ENCODE measurements around the gene FYB2. TPM values are rescaled to one million over a fixed set of nuclear protein-coding genes. Genes with fewer than 3 reads are reported as not detected.

Gene FYB2
- total and polyA plus RNA-seq, 10 of the 15 experiments (the other 5 are each of a cell fraction or from before 2014, with no cell fraction given) = 0.04 to 0.16 (median 0.05) TPM; not detected in 4

DNA sequence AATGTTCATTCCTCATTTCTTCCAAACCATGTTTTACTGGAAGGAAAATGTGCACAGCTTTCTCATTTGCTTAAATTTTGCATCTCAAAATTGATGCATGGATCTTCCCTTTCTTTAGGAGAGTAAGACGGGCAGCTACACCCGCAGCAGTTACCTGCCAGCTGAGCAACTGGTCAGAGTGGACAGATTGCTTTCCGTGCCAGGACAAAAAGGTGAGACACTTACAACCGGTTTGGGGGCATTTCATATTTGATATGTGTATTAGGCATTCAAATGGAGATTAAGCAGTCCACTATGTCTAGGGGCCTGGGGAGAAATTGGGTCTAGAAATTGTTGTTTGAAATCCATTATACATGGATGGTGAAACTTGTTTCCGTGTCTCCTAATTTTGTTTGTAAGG, 48.3 kb upstream of the FYB2 start:
- Histone ChIP-seq H3K27me3 (replicated peaks in 1 of 2; ENCODE audit: control insufficient read depth in 2 of 2, insufficient read depth in 2 of 2, low read length in 1 of 2) (no peaks in the 10 kb centered on the region; a peak in 1 of 4 replicates), H3K4me3 (no peak overlapping the region), H2AFZ (ENCODE audit: control insufficient read depth, low read depth, low read length) (no peak overlapping the region), H3K9me3 (replicated peaks; ENCODE audit: control insufficient read depth, insufficient read depth, low read length) (no peaks in the 10 kb centered on the region), H3K4me1 (ENCODE audit: control insufficient read depth, insufficient read depth, low read length) (no peaks in the 10 kb centered on the region), H3K27ac (ENCODE audit: control insufficient read depth, insufficient read depth) (no peak overlapping the region), H4K20me1 (ENCODE audit: control insufficient read depth, insufficient read depth) (no peaks in the 10 kb centered on the region), H3K4me2 (ENCODE audit: control insufficient read depth, insufficient read depth) (no peak overlapping the region), H3K36me3 (ENCODE audit: control insufficient read depth in 2 of 2, insufficient read depth in 2 of 2, low read length in 1 of 2) (no peaks in the 10 kb centered on the region), H3K79me2 (ENCODE audit: control insufficient read depth, insufficient read depth, low read length) (no peaks in the 10 kb centered on the region), H3K9ac (ENCODE audit: control insufficient read depth, insufficient read depth, low read length) (no peak overlapping the region)
- FAIRE-seq (no peak), DNase-seq (ENCODE audit: low read depth, low spot score) (no peak), ATAC-seq (no peak)
- TF ChIP-seq POLR2A (IDR thresholded peaks at IDR 0.05; ENCODE audit: low read depth, low read length) = no peak
- TF ChIP-seq, protein P1, sequence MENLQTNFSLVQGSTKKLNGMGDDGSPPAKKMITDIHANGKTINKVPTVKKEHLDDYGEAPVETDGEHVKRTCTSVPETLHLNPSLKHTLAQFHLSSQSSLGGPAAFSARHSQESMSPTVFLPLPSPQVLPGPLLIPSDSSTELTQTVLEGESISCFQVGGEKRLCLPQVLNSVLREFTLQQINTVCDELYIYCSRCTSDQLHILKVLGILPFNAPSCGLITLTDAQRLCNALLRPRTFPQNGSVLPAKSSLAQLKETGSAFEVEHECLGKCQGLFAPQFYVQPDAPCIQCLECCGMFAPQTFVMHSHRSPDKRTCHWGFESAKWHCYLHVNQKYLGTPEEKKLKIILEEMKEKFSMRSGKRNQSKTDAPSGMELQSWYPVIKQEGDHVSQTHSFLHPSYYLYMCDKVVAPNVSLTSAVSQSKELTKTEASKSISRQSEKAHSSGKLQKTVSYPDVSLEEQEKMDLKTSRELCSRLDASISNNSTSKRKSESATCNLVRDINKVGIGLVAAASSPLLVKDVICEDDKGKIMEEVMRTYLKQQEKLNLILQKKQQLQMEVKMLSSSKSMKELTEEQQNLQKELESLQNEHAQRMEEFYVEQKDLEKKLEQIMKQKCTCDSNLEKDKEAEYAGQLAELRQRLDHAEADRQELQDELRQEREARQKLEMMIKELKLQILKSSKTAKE (IDR thresholded peaks at IDR 0.05; ENCODE audit: low read depth, poor library complexity, severe bottlenecking) = no peak
- no peak for TF ChIP-seq BRCA1 (IDR thresholded peaks at IDR 0.05; ENCODE audit: low read depth, low read length)
- no peak for TF ChIP-seq LARP7 (IDR thresholded peaks at IDR 0.05)
- TF ChIP-seq MTA2 (IDR thresholded peaks at IDR 0.05; ENCODE audit: low read depth) = no peak
- TF ChIP-seq ZBTB11 (CRISPR knock-in tag; IDR thresholded peaks at IDR 0.05) = no peak
- TF ChIP-seq SMAD1 (IDR thresholded peaks at IDR 0.05; ENCODE audit: low read depth, partially characterized antibody) = no peak
- TF ChIP-seq RELA (IDR thresholded peaks at IDR 0.05; ENCODE audit: borderline replicate concordance, partially characterized antibody) = no peak
- TF ChIP-seq YY1 (IDR thresholded peaks at IDR 0.05; ENCODE audit: low read depth, low read length) = no peak
- TF ChIP-seq, protein P2, sequence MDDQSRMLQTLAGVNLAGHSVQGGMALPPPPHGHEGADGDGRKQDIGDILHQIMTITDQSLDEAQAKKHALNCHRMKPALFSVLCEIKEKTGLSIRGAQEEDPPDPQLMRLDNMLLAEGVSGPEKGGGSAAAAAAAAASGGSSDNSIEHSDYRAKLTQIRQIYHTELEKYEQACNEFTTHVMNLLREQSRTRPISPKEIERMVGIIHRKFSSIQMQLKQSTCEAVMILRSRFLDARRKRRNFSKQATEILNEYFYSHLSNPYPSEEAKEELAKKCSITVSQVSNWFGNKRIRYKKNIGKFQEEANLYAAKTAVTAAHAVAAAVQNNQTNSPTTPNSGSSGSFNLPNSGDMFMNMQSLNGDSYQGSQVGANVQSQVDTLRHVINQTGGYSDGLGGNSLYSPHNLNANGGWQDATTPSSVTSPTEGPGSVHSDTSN (IDR thresholded peaks at IDR 0.05; ENCODE audit: insufficient replicate concordance, low read depth, low read length) = no peak
- SMC1A ChIA-PET (ENCODE audit: uncharacterized antibody, unreplicated experiment) = no interaction called here
- intact Hi-C loops (cut with micrococcal nuclease; ENCODE audit: unreplicated experiment) (no loop called here), in situ Hi-C loops (cut with MboI) (no loop called here)
- CTCF ChIA-PET = no interaction called here
- BruUV-seq (replicated peaks) = no TSS peak
- POLR2A ChIA-PET = no interaction called here
- 12% methylated on average over 5 of the region's 5 CpGs for WGBS (ENCODE audit: insufficient coverage, insufficient replicate concordance, low lambda C conversion rate, missing lambda C conversion rate)
- RAD21 ChIA-PET (ENCODE audit: unreplicated experiment) = no interaction called here

Measured in GM12878 (cell line).